H54 (cell line): ENCODE results near the gene PRSS1.
"Not testable (repeated sequence)": the region's sequence is repeated elsewhere in the genome, so short reads cannot be mapped to it uniquely, and the experiment has no call there.

ENCODE experiments used
- DNase-seq: peaks from one replicate; pipeline ENCODE4 v3.0.0; 2011; ENCODE audit warnings: low spot score, mixed read lengths; ENCODE audit not compliant: insufficient read length
- FAIRE-seq: peaks from 3 replicates; lab custom pipeline; 2011; peaks lifted over from hg19 to GRCh38; lab: Jason Lieb, UNC
- POLR2A ChIP-seq: IDR thresholded peaks from 2 replicates; pipeline ENCODE4 v1.6.1; 2011; ENCODE audit warnings: low read depth, mild to moderate bottlenecking, low read length

PRSS1 gene

DNA sequence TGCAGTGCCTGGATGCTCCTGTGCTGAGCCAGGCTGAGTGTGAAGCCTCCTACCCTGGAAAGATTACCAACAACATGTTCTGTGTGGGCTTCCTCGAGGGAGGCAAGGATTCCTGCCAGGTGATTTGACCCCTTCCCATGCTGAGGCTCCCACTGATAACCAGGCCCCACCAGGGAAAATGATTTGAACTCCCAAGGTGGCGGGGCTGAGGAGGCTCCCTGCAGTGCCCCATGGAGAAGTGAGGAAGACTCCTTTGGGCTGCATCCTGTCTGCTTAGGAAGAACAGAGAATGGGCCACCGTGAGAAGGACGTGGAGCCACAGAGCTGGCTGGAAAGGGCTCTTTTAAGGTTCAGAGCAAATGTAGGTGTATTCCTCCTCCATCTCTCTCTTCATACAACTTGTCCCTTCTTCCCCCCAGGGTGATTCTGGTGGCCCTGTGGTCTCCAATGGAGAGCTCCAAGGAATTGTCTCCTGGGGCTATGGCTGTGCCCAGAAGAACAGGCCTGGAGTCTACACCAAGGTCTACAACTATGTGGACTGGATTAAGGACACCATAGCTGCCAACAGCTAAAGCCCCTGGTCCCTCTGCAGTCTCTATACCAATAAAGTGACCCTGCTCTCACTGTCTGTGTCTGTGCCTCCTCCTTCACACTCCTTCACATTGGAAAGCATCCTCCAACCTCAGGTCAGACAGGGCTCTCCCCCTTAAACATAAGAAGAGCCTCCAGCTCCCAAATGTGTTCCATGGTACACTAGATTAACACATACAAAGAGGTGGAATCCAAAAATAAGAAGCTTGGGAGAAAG lies 24.9 kb downstream of the PRSS1 start:
- FAIRE-seq (no peak), DNase-seq (no peak)
- TF ChIP-seq POLR2A, result no peak

DNA sequence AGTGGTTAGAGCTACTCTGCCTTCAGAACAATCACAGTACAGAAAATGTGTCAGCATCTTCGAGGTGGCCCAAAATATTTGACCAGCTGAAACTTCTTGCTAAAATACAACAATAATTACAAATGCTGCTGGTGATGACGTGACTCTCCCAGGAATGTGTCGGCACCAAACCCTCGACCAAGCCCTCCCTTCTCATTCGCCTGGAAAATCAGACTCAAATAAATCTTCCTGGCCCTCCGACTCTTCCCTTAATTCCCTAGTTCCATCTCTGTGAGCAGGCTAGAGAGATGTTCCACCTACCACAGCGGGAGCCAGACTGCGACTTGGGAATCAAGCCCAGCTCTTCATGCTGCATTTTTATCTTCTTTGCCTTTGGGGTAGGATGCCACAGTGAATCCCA lies 25.6 kb downstream of the PRSS1 start:
- DNase-seq, result no peak
- no peak for TF ChIP-seq POLR2A
- FAIRE-seq, result no peak

DNA sequence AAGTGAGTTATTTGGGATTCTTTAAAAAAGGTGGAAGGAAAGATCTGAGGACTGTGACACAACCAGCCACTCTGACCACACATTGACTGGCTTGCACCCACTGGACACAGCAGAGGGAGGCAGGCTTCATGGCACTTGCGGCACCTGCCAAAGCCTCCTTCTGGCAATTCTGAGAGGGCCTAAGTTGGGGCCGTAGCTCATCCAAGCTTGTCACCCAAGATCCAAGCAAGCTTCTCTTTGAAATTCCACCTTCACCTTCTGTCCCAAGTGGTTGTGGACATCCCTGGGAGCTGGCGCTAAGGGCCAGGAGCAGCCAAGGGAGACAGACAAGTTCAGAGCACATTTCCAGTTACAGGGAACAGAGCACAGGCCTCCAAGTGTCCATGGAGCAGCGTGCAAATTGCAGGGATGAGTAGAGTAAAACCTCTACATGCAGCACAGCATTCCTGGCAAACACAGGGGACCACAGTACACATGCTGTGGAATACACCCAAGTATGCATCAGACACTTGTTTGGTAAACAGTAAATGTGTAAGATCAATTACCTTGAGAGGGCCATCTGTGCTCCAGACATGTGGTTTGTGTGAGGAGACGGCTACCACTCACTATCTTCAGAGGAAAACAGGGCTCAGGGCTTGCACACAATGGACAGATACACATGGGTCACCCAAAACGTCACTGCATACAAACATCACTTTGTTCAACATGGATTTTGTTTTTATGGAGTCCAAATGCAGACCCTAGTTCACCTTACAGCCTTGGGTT lies 26.3 kb downstream of the PRSS1 start:
- DNase-seq, FAIRE-seq: not testable (repeated sequence)

DNA sequence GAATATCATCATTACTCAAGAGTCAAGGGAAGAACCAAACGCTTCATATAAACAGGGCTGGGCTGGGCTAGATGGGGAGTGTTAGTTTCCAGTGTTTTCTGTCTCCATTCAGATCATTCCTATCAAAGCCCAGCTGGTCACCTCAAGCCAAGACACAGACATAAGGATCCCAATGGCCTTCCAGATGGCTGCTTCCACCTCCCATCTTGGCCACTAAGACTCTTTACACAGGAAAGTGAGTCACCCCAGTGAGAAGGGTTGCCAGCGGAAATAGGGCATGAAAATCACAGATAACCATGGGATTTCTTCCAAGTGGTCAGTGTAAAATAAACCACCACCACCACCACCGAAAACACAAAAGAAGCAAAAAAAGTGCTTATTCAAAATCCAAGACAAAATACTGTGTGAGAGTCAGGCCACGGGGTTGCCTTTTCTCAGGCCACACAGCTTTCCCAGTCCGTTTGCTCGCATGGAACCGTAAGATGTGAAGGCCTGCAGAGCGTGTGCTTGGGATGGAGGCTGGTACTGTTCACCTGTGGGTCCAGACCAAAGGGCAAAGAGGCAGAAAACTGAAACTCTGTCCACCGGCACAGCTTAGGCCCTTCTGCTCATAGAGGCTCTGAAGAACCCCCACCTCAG lies 27.1 kb downstream of the PRSS1 start:
- no peak for TF ChIP-seq POLR2A
- FAIRE-seq, result no peak
- DNase-seq, result no peak

DNA sequence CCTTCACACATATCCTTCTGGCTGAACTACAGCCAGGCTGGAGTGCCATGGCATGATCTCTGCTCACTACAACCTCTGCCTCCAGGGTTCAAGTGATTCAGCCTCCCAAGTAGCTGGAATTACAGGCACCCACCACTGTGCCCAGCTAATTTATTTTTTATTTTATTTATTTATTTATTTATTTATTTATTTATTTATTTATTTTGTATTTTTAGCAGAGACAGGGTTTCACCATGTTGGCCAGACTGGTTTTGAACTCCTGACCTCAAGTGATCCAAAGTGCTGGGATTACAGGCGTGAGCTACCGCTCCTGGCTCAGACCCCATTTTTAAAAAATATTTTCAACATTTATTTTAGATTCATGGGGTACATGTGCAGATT lies 27.6 kb downstream of the PRSS1 start:
- not testable (repeated sequence) for FAIRE-seq, DNase-seq

DNA sequence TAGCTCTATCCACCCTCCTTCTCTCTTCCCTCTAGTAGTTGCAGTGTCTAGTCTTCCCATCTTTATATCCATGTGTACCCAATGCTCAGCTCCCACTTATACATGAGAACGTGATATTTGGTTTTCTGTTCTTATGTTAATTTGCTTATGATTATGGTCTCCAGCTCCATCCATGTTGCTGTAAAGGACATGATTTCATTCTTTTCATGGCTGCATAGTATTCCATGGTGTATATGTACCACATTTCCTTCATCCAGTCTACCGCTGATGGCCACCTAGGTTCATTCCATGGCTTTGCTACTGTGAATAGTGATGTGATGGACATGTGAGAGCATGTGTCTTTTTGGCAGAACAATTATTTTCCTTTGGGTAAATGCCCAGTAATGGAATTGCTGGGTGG lies 28.0 kb downstream of the PRSS1 start:
- no peak for FAIRE-seq

DNA sequence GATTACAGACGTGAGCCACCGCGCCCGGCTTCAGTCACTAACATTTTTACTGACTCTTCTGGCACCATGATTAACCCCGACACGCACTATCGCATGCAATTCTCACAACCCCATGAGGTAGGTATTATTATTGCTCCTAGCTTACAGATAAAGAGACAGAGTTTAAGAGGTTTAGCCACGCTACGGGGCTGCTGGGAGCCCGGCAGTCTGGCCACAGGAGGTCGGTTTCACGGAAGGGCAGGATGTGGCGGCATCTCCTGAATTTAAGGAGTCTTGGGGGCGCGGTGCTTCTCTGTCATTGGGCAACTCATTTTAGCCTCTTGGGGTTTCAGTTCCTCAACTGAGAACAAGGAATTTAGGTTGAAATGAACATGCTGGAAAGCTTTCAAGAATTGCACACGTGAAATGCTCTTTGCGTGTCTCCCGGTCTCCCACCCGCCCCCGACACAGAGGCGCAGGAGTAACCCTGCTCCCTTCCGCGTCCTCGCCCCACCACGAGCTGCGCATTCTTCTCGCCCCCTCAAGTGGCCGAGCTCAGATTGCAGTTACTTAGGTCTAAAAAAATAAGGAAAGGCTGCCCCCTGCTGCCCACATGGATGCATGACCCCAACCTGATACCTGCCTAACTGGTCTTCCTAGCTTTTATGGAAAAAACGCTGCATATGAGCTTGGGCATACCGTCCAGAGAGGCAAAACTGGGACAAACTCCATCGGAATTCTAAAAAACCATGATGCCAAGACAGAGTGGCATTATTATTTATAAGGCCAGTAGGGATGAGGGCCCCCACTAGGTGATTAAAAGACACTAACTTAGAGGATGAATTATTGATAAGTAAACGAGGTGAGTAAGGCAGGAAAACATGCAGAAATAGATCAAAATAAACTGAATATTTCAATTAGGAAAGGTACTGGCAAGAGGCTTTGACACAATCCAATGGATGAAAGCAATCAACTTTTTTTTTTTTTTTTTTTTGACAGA lies 33.9 kb downstream of the PRSS1 start:
- TF ChIP-seq POLR2A, result no peak
- no peak for FAIRE-seq
- peak; percentile 73 for DNase-seq

More for the DNA sequence above, 28.0 kb downstream of the PRSS1 start:
- no peak for TF ChIP-seq POLR2A
- no peak for DNase-seq

DNA sequence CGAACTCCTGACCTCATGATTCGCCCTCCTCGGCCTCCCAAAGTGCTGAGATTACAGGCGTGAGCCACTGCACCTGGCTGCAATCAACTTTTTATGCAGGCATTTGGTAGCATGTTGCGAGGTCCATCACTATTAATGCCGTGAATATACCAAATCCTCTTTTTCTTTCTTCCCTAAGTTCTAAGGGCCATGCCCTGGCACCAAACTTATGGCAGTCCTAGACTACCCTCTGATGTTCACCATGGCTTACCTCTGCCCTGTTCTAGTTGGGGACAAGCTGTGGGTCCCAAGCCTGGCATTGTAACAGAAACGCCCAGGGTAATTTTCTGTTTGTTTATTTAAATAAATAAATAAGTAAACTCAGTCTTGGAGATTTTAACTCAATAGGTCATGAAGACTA lies 34.8 kb downstream of the PRSS1 start:
- FAIRE-seq, result no peak
- no peak for DNase-seq
- TF ChIP-seq POLR2A, result no peak

DNA sequence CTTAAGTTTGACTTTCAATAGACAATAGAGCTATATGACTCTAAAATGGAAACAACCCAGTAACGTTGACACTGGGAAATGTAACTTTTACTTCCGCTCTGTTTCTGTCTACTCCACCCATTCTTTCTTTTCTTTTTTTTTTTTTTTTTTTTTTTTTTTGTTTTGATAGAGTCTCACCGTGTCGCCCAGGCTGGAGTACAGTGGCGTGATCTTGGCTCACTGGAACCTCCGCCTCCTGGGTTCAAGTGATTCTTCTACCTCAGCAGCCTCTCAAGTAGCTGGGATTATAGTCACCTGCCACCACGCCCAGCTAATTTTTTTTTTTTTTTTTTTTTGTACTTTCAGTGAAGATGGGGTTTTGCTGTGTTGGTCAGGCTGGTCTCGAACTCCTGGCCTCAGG lies 35.4 kb downstream of the PRSS1 start:
- no peak for FAIRE-seq
- no peak for DNase-seq
- no peak for TF ChIP-seq POLR2A

DNA sequence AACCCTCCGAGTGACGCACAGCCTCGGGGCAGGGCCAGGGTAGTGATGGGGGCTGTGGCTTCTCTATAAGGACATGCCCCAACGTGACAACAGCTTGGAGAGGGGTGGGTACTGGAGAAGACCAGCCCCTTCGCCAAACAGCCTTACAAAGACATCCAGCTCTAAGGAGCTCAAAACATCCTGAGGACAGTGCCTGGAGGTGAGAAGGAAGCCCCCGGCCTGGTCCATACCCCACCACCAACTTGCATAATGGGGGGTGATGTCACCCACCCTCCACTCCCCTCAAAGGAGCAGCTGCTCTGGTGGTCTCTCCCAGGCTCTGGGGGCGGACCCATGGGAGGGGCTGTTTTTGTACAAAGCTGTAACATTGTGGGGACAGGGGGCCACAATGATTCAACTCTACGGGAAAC lies 36.6 kb downstream of the PRSS1 start:
- TF ChIP-seq POLR2A, result no peak
- DNase-seq (no peak), FAIRE-seq (no peak)

DNA sequence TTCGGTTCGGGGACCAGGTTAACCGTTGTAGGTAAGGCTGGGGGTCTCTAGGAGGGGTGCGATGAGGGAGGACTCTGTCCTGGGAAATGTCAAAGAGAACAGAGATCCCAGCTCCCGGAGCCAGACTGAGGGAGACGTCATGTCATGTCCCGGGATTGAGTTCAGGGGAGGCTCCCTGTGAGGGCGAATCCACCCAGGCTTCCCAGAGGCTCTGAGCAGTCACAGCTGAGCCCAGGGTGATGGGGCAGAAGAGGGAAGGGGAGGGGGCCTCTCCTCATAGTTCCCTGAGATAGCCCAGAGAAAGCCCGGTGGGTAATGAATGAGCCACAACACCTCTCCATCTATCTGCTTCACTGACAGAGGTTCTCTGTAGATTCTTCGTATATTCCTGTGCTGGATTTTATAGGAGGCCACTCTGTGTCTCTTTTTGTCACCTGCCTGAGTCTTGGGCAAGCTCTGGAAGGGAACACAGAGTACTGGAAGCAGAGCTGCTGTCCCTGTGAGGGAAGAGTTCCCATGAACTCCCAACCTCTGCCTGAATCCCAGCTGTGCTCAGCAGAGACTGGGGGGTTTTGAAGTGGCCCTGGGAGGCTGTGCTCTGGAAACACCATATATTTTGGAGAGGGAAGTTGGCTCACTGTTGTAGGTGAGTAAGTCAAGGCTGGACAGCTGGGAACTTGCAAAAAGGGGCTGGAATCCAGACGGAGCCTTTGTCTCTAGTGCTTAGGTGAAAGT lies 37.9 kb downstream of the PRSS1 start:
- no peak for DNase-seq
- no peak for FAIRE-seq
- no peak for TF ChIP-seq POLR2A

DNA sequence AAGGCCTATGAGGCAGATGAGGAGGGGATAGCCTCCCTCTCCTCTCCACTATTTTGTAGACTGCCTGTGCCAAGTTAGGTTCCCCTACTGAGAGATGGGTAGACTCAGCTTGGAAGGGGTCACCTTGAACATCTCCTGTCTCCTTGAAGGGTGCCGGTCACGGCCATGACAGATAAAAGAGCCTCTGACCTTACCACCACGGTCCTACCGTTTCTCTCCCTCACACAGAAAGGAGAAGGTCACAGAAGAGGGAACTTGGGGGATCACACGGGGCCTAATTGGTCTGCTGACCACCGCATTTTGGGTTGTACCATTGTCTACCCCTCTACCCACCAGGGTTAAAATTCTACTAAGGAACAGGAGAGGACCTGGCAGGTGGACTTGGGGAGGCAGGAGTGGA lies 38.5 kb downstream of the PRSS1 start:
- no peak for TF ChIP-seq POLR2A
- DNase-seq (no peak), FAIRE-seq (no peak)
